HG03575 (cell line): ENCODE results near the gene ACAD11.

Source experiments
- ATAC-seq: cut with Tn5 transposase; IDR thresholded peaks from one replicate; pipeline ENCODE4 v1.9.1; 2021; ENCODE audit not compliant: unreplicated experiment, insufficient number of reproducible peaks, low FRiP score; ENCODE audit errors: extremely low read depth

The ACAD11 gene

GRCh38 chr3:132536442-132537153 is 123.0 kb downstream of the ACAD11 start:
- no peak for ATAC-seq

GRCh38 chr3:132535575-132536441 is 123.8 kb downstream of the ACAD11 start:
- ATAC-seq, result no peak

- ATAC-seq, result no peak
Observed at GRCh38 chr3:132530624-132531023, 129.0 kb downstream of the ACAD11 start.

GRCh38 chr3:132522353-132522752 is 137.3 kb downstream of the ACAD11 start:
- ATAC-seq, result no peak

GRCh38 chr3:132521901-132522300 is 137.7 kb downstream of the ACAD11 start:
- ATAC-seq, result no peak

- no peak for ATAC-seq
Observed at GRCh38 chr3:132519914-132520313, 139.7 kb downstream of the ACAD11 start.

- no peak for ATAC-seq
Observed at GRCh38 chr3:132517311-132517710, 142.3 kb downstream of the ACAD11 start.

- ATAC-seq, result no peak
Observed at GRCh38 chr3:132513057-132513456, 146.6 kb downstream of the ACAD11 start.

- no peak for ATAC-seq
Observed at GRCh38 chr3:132509506-132509905, 150.1 kb downstream of the ACAD11 start.

GRCh38 chr3:132509096-132509495 is 150.5 kb downstream of the ACAD11 start:
- no peak for ATAC-seq
